HG03025 (cell line): Measurements from ENCODE around the gene PTPN1.

ENCODE experiments used
- ATAC-seq: cut with Tn5 transposase; IDR thresholded peaks from one replicate; pipeline ENCODE4 v1.9.1; 2021; ENCODE audit warnings: mild to moderate bottlenecking, moderate library complexity; ENCODE audit not compliant: unreplicated experiment, low FRiP score

Gene PTPN1

DNA sequence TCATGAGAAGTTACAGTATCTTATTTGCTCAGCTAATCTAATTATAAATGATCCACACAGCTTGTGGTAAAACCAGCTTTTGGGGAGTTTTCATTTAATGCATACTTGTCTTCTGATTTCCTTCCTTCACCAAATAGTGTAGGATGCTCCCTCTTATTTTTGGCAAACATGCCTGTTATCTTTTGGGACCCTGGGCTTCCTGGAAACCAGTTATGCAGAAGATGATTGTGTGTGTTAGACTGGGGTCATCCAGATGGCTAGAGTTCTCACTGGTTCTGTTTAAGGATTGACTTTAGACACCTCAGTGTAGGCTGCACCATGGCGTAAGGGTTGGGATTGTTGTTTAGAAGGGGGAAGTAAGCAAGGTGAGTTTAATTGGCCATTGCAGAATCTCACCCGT, 61.3 kb downstream of the PTPN1 start:
- ATAC-seq: no peak

DNA sequence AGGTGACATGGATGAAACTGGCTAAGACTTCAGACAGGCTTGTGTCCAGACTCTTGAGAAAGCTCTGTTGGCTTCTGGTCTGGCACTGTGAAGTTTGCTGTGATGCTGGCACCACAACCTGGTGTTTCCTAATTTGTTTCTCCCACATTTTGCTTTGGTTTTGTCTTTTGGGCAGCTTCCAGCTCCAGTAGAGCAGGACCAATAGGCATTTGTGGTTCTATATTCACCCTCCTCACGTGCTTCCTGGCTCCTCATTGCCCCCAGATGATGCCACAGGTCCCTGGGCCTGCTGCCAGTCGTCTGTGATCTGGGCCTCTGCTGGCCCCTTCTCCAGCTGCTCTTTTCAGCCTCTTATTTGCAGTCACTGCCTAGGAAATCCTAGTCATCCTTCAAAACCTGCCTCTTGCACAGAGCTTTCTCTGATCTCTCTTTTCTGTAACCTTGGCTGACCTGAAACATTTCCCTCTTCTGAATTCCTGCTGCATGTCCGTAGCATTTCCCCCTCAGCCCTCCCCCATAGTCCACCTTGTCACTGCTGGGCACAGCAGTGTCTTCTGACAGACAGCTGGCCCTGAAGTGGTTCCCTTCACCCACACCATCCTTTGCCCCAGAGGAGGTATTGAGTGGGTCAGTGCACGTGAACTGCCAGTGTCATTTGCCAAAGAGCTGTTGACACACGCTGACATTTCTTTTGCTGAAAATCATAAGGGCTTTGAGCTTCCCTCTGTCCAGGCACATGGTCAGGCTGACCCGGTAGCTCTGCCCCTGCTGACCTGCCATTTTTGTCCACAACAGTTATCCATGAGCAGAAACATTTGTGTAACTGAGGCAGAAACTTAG, 63.0 kb downstream of the PTPN1 start:
- ATAC-seq: no peak

DNA sequence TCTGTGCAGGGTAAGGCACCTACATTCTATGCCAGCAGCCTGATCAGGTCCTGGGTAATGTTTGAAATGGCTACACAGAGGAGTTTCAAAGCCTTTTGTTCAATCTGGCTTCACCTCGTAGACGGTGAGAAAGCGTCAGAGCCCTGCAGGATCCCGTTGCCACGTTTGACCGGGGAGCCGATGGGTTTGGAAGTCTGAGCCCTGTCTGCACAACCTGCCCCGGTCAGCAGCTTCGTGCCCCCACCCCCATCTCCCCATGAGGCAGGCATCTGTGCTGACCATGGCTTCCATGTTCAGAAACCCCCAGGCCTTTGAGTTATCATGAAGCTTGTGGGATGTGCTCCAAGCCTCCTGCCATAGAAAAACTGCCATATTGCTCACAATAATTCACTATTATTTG, 63.9 kb downstream of the PTPN1 start:
- ATAC-seq: no peak

DNA sequence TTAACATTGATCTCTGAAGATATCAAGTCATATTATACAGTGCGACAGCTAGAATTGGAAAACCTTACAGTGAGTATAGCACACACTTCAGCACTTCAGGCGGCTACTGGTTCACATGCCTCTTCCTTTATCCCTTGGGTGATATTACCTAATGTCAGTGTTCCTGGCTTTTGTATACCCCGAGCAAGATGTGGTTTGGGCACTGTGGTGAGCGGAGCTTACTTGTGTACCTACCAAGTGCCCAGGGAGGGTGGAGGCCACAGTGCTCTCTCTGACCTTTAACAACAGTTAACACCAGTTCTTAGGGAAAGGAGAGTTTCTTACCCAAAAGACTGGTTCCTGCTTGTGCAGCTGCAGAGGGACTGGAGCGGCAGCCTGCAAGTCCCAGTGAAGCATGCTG, 64.4 kb downstream of the PTPN1 start:
- ATAC-seq: no peak

DNA sequence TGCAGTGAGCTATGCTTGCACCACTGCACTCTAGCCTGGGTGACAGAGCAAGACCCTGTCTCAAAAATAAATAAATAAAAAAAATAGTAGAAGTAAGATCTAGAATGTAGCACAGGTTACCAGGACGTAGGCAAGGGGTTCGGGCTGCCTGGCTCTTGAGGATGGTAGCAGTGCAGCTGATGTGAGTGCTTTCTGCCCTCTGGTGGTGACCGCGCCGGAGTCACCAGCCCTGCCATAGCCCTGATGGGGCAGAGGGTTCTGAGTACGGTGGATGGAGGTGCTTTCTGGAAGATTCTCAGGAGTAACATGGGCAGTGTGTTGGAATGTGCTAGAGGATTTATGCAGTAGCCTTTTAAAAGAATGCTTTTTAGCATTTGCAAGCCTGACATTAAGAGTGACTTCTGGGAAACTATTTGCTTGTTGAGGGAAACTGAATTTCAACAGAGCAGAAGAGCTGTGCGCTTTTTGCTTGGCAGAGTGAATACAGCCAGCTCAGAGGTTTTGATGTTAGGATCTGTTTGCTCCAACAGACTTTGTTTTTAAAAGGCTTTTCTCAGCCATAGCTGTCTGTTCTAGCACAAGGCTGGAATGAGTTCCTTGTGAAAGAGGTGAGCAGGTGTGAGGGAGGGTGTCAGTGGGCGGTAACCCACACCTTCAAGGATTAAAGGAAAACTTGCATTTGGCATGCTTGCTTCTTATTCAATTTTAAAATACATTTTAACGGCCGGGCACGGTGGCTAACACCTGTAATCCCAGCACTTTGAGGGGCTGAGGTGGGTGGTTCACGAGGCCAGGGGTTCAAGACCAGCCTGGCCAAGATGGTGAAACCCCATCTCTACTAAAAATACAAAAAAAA, 65.9 kb downstream of the PTPN1 start:
- ATAC-seq: no peak

DNA sequence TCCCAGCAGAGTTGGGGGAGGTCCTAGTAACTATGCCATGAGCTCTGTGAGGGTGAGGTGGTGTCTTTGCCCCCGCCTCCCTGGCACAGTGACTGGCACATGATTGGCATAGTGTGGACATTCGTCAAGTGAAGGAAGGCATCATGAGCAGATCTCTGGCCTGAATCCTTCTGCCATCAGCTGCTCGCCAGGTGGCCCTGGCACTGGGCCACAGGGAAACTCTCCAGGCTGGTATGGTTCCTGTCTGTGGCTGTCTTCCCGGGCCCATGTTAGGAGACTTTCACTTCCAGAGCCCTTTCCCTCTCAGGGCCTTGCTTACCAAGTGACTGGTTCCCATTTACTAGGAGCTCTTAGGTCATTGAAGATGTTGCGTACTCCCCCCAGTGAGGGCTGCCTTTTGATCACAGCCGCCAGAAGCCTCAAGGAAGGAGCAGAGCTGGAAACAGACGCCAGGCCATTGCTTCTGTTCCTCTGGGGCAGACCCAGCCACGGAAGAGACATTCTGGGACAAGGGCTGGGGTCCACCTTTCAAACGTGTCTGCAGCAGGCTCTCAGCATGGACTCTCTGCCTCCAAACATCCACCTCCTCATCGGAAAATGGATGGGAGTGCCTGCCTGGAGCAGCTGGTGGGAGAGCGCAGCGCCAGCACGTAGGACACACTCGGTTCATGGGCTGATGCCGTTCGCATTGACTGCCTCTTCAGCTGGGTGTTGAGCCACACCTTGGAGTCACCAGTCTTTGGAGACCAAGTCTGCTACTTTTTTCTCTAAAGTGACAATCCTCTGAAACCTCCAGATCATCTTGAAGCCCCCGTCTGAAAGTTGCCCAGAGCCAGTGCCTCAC, 67.2 kb downstream of the PTPN1 start:
- ATAC-seq: no peak

DNA sequence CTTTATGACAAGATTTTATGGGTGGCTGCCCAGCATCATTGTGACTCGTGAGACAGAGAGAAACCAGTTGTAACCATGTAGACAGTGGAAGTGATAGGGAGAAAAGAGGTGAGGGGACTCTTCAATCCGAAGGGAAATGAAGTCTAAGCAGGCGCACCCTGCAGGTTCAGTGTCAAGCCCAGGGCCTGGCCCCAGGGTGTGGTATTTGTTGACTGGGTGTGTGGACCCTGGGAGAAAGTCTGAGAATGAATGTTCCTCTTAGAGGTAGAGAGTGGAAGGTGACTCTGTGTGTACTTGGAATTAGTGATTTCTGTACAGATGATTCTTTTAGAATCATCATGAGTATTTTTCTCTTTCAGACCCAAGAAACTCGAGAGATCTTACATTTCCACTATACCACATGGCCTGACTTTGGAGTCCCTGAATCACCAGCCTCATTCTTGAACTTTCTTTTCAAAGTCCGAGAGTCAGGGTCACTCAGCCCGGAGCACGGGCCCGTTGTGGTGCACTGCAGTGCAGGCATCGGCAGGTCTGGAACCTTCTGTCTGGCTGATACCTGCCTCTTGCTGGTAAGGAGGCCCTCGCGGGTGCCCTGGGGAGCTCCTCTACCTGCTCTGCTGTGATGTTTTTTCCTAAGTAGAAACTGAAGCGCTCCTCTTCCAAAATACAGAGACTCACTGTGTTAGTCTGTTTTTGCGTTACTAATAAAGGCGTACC, 68.0 kb downstream of the PTPN1 start:
- ATAC-seq: no peak

DNA sequence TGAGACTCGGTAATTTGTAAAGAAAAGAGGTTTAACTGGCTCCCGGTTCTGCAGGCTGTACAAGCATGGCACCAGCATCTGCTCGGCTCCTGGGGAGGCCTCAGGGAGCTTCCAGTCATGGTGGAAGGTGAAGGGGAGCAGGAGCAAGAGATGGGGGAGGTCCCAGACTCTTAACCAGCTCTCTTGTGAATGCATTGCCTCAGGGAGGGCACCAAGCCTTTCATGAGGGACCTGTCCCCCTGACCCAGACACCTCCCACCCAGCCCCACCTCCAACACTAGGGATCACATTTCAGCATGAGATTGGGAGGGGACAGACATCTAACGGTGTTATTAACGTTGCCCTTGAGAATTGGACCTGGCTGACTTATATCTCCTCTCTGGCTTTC, 68.6 kb downstream of the PTPN1 start:
- ATAC-seq: no peak

DNA sequence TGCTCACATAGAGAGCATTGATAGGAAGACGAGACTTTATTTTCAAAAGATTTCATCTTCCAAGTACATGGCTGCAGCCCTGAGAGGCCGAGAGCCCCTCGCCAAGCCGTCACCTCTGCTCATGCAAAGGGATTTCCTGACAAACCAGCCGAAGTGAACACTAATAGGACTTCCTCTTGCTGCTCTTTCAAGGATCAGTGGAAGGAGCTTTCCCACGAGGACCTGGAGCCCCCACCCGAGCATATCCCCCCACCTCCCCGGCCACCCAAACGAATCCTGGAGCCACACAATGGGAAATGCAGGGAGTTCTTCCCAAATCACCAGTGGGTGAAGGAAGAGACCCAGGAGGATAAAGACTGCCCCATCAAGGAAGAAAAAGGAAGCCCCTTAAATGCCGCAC, 69.3 kb downstream of the PTPN1 start:
- no peak for ATAC-seq

DNA sequence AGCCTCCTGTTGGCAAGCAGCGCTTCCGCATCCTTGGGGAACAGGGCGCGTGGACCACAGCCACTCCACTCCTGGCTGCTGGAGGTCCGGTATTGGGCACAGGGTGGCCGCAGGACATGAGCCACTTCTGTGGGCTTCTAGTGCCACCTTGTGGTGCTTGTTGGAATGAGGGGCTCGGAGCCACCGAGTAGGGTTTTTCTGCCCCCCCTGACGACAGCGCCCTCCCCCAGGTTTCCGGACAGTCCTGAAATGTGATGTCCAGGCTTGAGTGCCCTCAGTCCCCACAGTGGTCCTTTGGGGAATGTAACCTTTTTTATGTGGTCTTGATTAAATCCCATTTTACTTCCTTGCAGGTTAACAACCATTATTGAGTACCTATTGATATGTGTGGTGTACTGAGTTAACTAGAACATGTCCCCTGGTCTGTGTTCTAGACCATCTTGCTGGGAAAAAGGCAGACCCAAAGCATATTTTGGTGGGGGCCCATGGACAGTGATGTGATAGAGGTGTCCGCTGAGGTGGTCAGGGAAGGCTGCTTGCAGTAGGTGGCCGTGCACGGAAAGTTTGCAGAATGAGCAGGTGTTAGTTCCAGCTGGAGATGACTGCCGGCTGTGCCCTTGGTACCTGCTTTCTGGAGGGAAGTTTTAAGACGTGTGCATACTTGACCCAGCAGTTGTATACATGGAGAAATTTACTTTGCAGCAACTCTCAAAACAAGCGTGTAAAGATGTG, 70.0 kb downstream of the PTPN1 start:
- no peak for ATAC-seq

DNA sequence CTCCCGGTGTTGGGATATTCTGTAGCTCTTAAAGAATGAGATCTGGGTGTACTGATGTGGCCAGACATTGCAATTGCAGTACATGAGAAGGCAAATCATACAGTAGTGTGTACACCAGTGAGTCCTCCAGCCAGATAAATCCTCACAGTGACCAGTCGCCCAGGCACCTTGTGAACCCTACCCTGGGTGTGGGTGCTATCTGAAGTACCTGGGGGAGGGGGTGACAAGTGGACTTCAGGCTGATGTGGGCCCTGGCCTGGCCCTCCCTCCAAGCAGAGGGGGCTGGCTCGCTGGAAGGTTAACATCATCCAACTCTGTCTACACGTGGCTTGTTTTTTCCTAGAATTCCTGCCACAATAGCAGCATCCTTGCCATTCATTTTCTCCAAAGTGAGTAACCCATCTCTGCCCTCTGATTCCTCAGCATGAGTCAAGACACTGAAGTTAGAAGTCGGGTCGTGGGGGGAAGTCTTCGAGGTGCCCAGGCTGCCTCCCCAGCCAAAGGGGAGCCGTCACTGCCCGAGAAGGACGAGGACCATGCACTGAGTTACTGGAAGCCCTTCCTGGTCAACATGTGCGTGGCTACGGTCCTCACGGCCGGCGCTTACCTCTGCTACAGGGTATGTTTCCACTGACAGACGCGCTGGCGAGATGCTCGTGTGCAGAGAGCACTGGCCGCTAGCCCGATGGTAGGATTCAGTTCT, 70.8 kb downstream of the PTPN1 start:
- ATAC-seq: no peak

DNA sequence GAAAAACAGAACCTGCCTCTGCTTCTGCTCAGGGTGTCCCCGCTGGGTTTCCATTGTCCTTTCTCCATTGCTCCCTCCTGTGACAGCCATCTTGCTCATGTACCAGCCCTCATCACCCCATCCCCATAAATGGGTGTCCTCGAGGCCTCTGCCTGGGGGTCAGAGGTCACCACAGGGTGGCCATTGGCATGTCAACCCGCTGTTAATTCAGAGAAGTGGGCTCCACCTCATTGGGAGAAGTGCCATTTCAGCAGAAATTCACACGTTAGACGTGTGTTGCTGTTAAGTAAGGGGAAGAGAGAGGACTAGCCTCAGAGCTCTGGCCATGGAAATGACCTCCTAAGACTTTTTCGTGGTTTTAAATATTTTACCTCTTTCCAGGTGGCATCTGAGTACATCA, 71.9 kb downstream of the PTPN1 start:
- no peak for ATAC-seq

DNA sequence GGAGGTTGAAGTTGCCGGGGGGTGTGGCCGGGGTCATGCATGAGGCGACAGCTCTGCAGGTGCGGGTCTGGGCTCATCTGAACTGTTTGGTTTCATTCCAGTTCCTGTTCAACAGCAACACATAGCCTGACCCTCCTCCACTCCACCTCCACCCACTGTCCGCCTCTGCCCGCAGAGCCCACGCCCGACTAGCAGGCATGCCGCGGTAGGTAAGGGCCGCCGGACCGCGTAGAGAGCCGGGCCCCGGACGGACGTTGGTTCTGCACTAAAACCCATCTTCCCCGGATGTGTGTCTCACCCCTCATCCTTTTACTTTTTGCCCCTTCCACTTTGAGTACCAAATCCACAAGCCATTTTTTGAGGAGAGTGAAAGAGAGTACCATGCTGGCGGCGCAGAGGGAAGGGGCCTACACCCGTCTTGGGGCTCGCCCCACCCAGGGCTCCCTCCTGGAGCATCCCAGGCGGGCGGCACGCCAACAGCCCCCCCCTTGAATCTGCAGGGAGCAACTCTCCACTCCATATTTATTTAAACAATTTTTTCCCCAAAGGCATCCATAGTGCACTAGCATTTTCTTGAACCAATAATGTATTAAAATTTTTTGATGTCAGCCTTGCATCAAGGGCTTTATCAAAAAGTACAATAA, 72.5 kb downstream of the PTPN1 start:
- ATAC-seq: no peak

DNA sequence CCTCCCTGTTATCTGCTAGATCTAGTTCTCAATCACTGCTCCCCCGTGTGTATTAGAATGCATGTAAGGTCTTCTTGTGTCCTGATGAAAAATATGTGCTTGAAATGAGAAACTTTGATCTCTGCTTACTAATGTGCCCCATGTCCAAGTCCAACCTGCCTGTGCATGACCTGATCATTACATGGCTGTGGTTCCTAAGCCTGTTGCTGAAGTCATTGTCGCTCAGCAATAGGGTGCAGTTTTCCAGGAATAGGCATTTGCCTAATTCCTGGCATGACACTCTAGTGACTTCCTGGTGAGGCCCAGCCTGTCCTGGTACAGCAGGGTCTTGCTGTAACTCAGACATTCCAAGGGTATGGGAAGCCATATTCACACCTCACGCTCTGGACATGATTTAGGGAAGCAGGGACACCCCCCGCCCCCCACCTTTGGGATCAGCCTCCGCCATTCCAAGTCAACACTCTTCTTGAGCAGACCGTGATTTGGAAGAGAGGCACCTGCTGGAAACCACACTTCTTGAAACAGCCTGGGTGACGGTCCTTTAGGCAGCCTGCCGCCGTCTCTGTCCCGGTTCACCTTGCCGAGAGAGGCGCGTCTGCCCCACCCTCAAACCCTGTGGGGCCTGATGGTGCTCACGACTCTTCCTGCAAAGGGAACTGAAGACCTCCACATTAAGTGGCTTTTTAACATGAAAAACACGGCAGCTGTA, 73.4 kb downstream of the PTPN1 start:
- ATAC-seq: no peak

DNA sequence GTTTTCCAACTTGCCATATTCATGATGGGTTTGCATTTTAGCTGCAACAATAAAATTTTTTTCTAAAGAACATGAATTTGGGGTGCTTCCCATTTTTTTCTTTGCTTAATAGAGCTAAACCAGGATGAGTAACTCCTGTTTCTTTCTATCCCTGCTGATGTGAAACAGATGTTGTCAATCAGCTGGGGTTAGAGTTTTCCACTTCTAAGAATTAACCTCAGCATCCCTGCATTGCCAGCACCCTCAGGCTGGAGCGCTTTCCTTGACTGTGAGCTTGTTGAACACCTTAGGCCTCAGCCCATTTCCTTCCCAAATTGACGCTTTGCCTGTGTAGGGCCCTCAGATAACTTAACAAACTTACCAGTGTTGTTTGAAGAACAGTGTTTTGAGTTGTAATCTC, 74.5 kb downstream of the PTPN1 start:
- ATAC-seq: no peak

DNA sequence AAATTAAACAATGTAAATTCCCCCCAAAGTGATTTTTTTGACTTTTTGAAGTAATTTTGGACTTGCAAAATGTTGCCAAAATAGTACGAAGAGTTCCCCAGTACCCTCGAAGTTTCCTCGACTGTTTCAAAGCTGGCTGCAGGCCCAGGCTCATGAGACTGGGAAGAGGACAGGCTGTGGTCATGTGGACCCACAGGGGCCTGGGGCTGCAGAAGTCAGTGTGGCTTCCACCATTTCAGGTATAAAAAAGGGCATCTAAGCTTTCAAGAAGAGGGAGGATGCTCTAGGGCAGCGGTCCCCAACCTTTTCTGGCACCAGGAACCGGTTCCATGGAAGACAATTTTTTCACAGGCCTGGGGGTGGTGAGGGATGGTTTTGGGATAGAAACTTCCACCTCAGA, 75.0 kb downstream of the PTPN1 start:
- ATAC-seq: no peak

DNA sequence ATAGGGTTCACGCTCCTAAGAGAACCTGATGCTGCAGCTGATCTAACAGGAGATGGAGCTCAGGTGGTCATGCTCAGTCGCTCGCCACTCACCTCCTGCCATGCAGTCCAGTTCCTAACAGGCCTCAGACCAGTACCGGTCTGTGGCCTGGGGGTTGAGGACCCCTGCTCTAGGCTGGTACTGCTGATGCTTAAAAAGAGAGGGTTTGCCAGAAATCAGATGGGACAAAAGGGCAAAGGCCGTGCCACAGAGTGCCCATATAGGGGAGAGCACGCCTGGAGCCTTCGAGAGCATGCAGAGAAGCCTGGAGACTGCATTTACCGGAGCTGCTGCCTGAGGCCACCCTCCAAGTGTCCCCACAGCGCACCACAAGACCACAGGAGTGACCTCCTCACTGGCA, 75.5 kb downstream of the PTPN1 start:
- ATAC-seq: no peak
